ENCODE results near the gene ELAPOR1. TPM values are rescaled to one million over a fixed set of nuclear protein-coding genes. Genes with fewer than 3 reads are reported as not detected.

The ELAPOR1 gene
- total RNA-seq, 1 donor from 2014 or later = 1.2 TPM

DNA sequence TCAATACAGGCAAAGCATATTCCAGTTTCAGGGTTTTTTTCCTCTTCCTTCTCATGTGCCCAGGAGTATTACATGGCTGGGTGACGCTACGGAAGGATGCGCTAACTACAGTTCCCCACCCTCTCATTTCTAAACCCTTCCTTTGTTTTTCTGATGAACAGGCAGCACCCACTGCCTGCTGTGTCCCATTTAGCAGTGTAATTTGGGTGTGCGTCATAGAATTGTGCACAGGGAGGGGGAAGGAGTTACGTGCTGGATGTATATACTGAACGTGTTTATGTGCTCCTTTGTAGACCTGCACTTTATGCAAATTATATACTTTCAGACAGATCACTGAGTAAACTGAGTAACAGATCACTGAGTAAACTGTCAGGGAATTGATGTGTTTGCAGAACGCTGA is 44.5 kb downstream of the ELAPOR1 start:
- no peak overlapping the region for H3K4me3 Mint-ChIP-seq (ENCODE audit: unreplicated experiment)

DNA sequence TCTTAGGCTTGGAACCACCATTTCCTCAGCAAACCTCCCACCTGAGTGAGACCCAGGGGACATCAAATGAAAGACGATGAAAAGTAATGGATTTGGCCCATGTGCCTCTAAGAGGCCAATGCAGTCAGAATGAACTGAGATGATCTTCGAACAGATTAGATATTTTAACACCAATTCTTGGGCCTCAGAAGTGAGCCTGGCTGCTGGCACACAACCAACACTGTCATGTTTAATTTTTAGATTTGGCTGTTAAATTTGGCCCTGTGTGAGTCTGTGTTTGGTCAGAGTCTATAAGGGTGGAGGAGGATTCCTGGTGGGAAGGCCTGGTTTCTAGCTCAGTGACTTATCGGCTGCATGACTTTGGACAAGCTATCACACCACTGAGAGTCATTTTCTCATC is 45.4 kb downstream of the ELAPOR1 start:
- H2AFZ ChIP-seq (ENCODE audit: low read depth, low read length) = no peak overlapping the region
- DNase-seq (ENCODE audit: low read depth) (no peak), FAIRE-seq (no peak)
- Mint-ChIP-seq H3K27ac (ENCODE audit: unreplicated experiment) (no peak overlapping the region), H3K27me3 (ENCODE audit: low read depth, unreplicated experiment) (peaks cover 5% of the 10 kb centered on the region), H3K9me3 (ENCODE audit: unreplicated experiment) (no peaks in the 10 kb centered on the region), H3K4me3 (ENCODE audit: unreplicated experiment) (no peak overlapping the region), H3K4me1 (ENCODE audit: low read depth, unreplicated experiment) (peaks cover 14% of the 10 kb centered on the region), H3K36me3 (ENCODE audit: low read depth, unreplicated experiment) (no peaks in the 10 kb centered on the region)
- H3K27me3 ChIP-seq (ENCODE audit: insufficient read depth, low read length) = peaks cover 3% of the 10 kb centered on the region
- H3K9me3 ChIP-seq (ENCODE audit: insufficient read depth, low read depth, low read length) = no peaks in the 10 kb centered on the region
- no peak overlapping the region for H3K4me2 ChIP-seq (ENCODE audit: low read length)
- no peaks in the 10 kb centered on the region for H3K4me1 ChIP-seq (ENCODE audit: insufficient read depth, low read length)
- no peaks in the 10 kb centered on the region for H4K20me1 ChIP-seq (ENCODE audit: insufficient read depth, low read length)
- no peak overlapping the region for H3K27ac ChIP-seq (ENCODE audit: low read depth, low read length)
- H3K36me3 ChIP-seq (ENCODE audit: insufficient read depth, low read length) = no peaks in the 10 kb centered on the region
- H3K9ac ChIP-seq (ENCODE audit: low read length) = no peak overlapping the region
- TF ChIP-seq, protein P1, sequence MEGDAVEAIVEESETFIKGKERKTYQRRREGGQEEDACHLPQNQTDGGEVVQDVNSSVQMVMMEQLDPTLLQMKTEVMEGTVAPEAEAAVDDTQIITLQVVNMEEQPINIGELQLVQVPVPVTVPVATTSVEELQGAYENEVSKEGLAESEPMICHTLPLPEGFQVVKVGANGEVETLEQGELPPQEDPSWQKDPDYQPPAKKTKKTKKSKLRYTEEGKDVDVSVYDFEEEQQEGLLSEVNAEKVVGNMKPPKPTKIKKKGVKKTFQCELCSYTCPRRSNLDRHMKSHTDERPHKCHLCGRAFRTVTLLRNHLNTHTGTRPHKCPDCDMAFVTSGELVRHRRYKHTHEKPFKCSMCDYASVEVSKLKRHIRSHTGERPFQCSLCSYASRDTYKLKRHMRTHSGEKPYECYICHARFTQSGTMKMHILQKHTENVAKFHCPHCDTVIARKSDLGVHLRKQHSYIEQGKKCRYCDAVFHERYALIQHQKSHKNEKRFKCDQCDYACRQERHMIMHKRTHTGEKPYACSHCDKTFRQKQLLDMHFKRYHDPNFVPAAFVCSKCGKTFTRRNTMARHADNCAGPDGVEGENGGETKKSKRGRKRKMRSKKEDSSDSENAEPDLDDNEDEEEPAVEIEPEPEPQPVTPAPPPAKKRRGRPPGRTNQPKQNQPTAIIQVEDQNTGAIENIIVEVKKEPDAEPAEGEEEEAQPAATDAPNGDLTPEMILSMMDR (IDR thresholded peaks at IDR 0.05; ENCODE audit: insufficient read depth, low read depth, low read length) = no peak
- TF ChIP-seq EZH2 (IDR thresholded peaks at IDR 0.05; ENCODE audit: insufficient read depth, low read length) = no peak
- H3K4me3 ChIP-seq (ENCODE audit: insufficient read depth, low read depth, low read length) = no peak overlapping the region
- H3K79me2 ChIP-seq (ENCODE audit: insufficient read depth, low read length) = no peaks in the 10 kb centered on the region

More for the DNA sequence above, 44.5 kb downstream of the ELAPOR1 start:
- DNase-seq (ENCODE audit: low read depth) (no peak), FAIRE-seq (no peak)
- H3K27me3 ChIP-seq (ENCODE audit: insufficient read depth, low read length) = peaks cover 3% of the 10 kb centered on the region
- H3K79me2 ChIP-seq (ENCODE audit: insufficient read depth, low read length) = no peaks in the 10 kb centered on the region
- no peaks in the 10 kb centered on the region for H4K20me1 ChIP-seq (ENCODE audit: insufficient read depth, low read length)
- no peak overlapping the region for H2AFZ ChIP-seq (ENCODE audit: low read depth, low read length)
- no peaks in the 10 kb centered on the region for H3K36me3 ChIP-seq (ENCODE audit: insufficient read depth, low read length)
- no peak overlapping the region for H3K9ac ChIP-seq (ENCODE audit: low read length)
- no peaks in the 10 kb centered on the region for H3K36me3 Mint-ChIP-seq (ENCODE audit: low read depth, unreplicated experiment)
- no peaks in the 10 kb centered on the region for H3K9me3 Mint-ChIP-seq (ENCODE audit: unreplicated experiment)
- TF ChIP-seq, protein P1 (IDR thresholded peaks at IDR 0.05; ENCODE audit: insufficient read depth, low read depth, low read length) = no peak
- no peak for TF ChIP-seq EZH2 (IDR thresholded peaks at IDR 0.05; ENCODE audit: insufficient read depth, low read length)
- peaks cover 5% of the 10 kb centered on the region for H3K27me3 Mint-ChIP-seq (ENCODE audit: low read depth, unreplicated experiment)
- no peak overlapping the region for H3K4me2 ChIP-seq (ENCODE audit: low read length)
- H3K4me1 ChIP-seq (ENCODE audit: insufficient read depth, low read length) = no peaks in the 10 kb centered on the region
- peaks cover 14% of the 10 kb centered on the region for H3K4me1 Mint-ChIP-seq (ENCODE audit: low read depth, unreplicated experiment)
- no peaks in the 10 kb centered on the region for H3K9me3 ChIP-seq (ENCODE audit: insufficient read depth, low read depth, low read length)
- no peak overlapping the region for H3K27ac Mint-ChIP-seq (ENCODE audit: unreplicated experiment)
- H3K4me3 ChIP-seq (ENCODE audit: insufficient read depth, low read depth, low read length) = no peak overlapping the region
- H3K27ac ChIP-seq (ENCODE audit: low read depth, low read length) = no peak overlapping the region

DNA sequence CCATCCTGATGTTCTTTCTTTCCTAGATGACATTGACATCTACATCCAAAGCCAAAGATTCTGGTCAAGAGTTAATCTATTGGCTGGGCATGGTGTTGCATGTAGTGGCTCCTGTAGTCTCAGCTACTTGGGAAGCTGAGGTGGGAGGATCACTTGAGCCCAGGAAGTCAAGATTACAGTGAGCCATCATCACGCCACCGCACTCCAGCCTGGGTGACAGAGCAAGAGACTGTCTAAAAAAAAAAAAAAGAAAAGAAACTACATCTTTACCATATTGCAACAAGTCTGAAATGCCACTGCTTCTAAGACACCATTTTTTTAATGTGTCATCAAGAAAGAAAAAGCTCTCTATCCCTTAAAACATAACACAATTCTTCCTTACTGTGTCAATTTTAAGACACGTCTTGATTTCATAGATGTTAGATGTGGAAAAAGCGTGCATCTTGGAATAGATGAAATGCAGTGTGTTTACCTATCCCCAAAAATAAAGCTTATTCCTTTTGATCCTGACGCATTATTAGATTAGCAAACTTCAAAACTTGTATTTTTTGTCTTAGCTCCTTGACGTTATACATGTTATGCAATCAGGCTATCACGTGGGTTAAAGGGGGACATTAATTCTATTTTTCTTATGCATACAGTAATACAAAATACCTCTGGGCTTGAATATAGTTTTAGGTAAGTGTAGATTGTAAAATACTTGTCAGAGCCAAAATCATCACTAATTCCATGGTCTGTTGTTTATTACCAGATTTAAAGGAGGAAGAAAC is 46.3 kb downstream of the ELAPOR1 start:
- no peaks in the 10 kb centered on the region for H3K36me3 Mint-ChIP-seq (ENCODE audit: low read depth, unreplicated experiment)
- peaks cover 5% of the 10 kb centered on the region for H3K27me3 Mint-ChIP-seq (ENCODE audit: low read depth, unreplicated experiment)
- Histone ChIP-seq H3K79me2 (ENCODE audit: insufficient read depth, low read length) (no peaks in the 10 kb centered on the region), H3K4me2 (ENCODE audit: low read length) (no peak overlapping the region), H3K36me3 (ENCODE audit: insufficient read depth, low read length) (no peaks in the 10 kb centered on the region), H3K9me3 (ENCODE audit: insufficient read depth, low read depth, low read length) (no peaks in the 10 kb centered on the region), H3K4me1 (ENCODE audit: insufficient read depth, low read length) (no peaks in the 10 kb centered on the region), H2AFZ (ENCODE audit: low read depth, low read length) (no peak overlapping the region), H3K27ac (ENCODE audit: low read depth, low read length) (no peak overlapping the region), H3K4me3 (ENCODE audit: insufficient read depth, low read depth, low read length) (no peak overlapping the region), H3K27me3 (ENCODE audit: insufficient read depth, low read length) (peaks cover 3% of the 10 kb centered on the region), H4K20me1 (ENCODE audit: insufficient read depth, low read length) (no peaks in the 10 kb centered on the region), H3K9ac (ENCODE audit: low read length) (no peak overlapping the region)
- H3K27ac Mint-ChIP-seq (ENCODE audit: unreplicated experiment) = no peak overlapping the region
- no peak overlapping the region for H3K4me3 Mint-ChIP-seq (ENCODE audit: unreplicated experiment)
- H3K4me1 Mint-ChIP-seq (ENCODE audit: low read depth, unreplicated experiment) = peaks cover 14% of the 10 kb centered on the region
- DNase-seq (ENCODE audit: low read depth) = no peak
- H3K9me3 Mint-ChIP-seq (ENCODE audit: unreplicated experiment) = no peaks in the 10 kb centered on the region
- TF ChIP-seq EZH2 (IDR thresholded peaks at IDR 0.05; ENCODE audit: insufficient read depth, low read length) = no peak
- TF ChIP-seq, protein P1 (IDR thresholded peaks at IDR 0.05; ENCODE audit: insufficient read depth, low read depth, low read length) = no peak
- no peak for FAIRE-seq
